ENCODE results near the gene TSHR.

- no peak for TF ChIP-seq RFX5 (IDR thresholded peaks at IDR 0.05; ENCODE audit: low read depth, low read length)
- no peak for TF ChIP-seq NFIC (IDR thresholded peaks at IDR 0.05; ENCODE audit: low read length)
- TF ChIP-seq NFATC3 (CRISPR knock-in tag; IDR thresholded peaks at IDR 0.05) = no peak
- no peak for TF ChIP-seq TBP (CRISPR knock-in tag; IDR thresholded peaks at IDR 0.05)
These were observed 181.9 kb downstream of the TSHR start for GRCh38 chr14:81137316-81137715.

Data from HepG2 (cell line).